ENCODE data around the gene ABCB8.

- TF ChIP-seq, protein P1, sequence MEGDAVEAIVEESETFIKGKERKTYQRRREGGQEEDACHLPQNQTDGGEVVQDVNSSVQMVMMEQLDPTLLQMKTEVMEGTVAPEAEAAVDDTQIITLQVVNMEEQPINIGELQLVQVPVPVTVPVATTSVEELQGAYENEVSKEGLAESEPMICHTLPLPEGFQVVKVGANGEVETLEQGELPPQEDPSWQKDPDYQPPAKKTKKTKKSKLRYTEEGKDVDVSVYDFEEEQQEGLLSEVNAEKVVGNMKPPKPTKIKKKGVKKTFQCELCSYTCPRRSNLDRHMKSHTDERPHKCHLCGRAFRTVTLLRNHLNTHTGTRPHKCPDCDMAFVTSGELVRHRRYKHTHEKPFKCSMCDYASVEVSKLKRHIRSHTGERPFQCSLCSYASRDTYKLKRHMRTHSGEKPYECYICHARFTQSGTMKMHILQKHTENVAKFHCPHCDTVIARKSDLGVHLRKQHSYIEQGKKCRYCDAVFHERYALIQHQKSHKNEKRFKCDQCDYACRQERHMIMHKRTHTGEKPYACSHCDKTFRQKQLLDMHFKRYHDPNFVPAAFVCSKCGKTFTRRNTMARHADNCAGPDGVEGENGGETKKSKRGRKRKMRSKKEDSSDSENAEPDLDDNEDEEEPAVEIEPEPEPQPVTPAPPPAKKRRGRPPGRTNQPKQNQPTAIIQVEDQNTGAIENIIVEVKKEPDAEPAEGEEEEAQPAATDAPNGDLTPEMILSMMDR (IDR thresholded peaks at IDR 0.05; ENCODE audit: insufficient read depth, low read length) = no peak
- TF ChIP-seq SPI1 (IDR thresholded peaks at IDR 0.05; ENCODE audit: borderline replicate concordance, low read depth) (no peak), POLR2AphosphoS5 (IDR thresholded peaks at IDR 0.05; ENCODE audit: low read depth) (no peak)
These were observed 16.1 kb upstream of the ABCB8 start for GRCh38 chr7:151012031-151012692.
